MM.1S (cell line): ENCODE measurements around the gene GMPR2.

Experiments used
- DNase-seq: peaks from one replicate; pipeline ENCODE4 v3.0.0-alpha.2; 2015
- H2AFZ ChIP-seq: fragments of 300-600 bp; sonication (generic); 2 replicates; pipeline ENCODE4 v1.6.0; 2016; ENCODE audit warnings: antibody characterized with exemption, low read length
- H3F3A ChIP-seq: fragments of 300-600 bp; sonication (generic); 2 replicates; pipeline ENCODE4 v1.6.1; 2016; ENCODE audit warnings: mild to moderate bottlenecking, antibody characterized with exemption, low read length, moderate library complexity, mixed read lengths; ENCODE audit not compliant: insufficient read depth
- H3K27ac ChIP-seq: fragments of 300-600 bp; sonication (generic); 2 replicates; pipeline ENCODE4 v1.5.1; 2016; ENCODE audit warnings: mild to moderate bottlenecking, low read length
- H3K27me3 ChIP-seq: fragments of 300-600 bp; sonication (generic); replicated peaks from 2 replicates; pipeline ENCODE4 v1.6.0; 2016; ENCODE audit warnings: low read length; ENCODE audit not compliant: insufficient read depth
- H3K36me3 ChIP-seq: fragments of 300-600 bp; sonication (generic); replicated peaks from 2 replicates; pipeline ENCODE4 v1.6.1; 2016; ENCODE audit warnings: mild to moderate bottlenecking, low read length, mixed read lengths; ENCODE audit not compliant: insufficient read depth
- H3K4me1 ChIP-seq: fragments of 300-600 bp; sonication (generic); 2 replicates; pipeline ENCODE4 v1.6.1; 2016; ENCODE audit warnings: low read length, mixed read lengths
- H3K4me2 ChIP-seq: fragments of 300-600 bp; sonication (generic); 2 replicates; pipeline ENCODE4 v1.6.0; 2016; ENCODE audit warnings: low read depth, low read length
- H3K4me3 ChIP-seq: fragments of 300-600 bp; sonication (generic); 2 replicates; pipeline ENCODE4 v1.5.1; 2016; ENCODE audit warnings: low read length, mixed read lengths
- H3K79me2 ChIP-seq: fragments of 300-600 bp; sonication (generic); 2 replicates; pipeline ENCODE4 v1.6.1; 2016; ENCODE audit warnings: mixed run types, low read length, mixed read lengths
- H3K9ac ChIP-seq: fragments of 300-600 bp; sonication (generic); 2 replicates; pipeline ENCODE4 v1.6.1; 2016; ENCODE audit warnings: low read length, mixed read lengths
- H3K9me2 ChIP-seq: fragments of 300-600 bp; sonication (generic); replicated peaks from 2 replicates; pipeline ENCODE4 v1.6.1; 2016; ENCODE audit warnings: mild to moderate bottlenecking, low read length, mixed read lengths; ENCODE audit not compliant: insufficient read depth
- H3K9me3 ChIP-seq: fragments of 300-600 bp; sonication (generic); replicated peaks from 2 replicates; pipeline ENCODE4 v1.6.1; 2016; ENCODE audit warnings: mild to moderate bottlenecking, low read length, mixed read lengths; ENCODE audit not compliant: insufficient read depth
- H4K20me1 ChIP-seq: fragments of 300-600 bp; sonication (generic); 2 replicates; pipeline ENCODE4 v1.6.1; 2016; ENCODE audit warnings: mild to moderate bottlenecking, low read length, moderate library complexity, mixed read lengths; ENCODE audit not compliant: insufficient read depth
- EZH2 ChIP-seq: fragments of 300-600 bp; sonication (generic); optimal IDR thresholded peaks from 2 replicates; pipeline ENCODE3; 2017; ENCODE audit warnings: low read depth, mild to moderate bottlenecking, antibody characterized with exemption, low read length, mixed read lengths
- EZH2phosphoT487 ChIP-seq: fragments of 300-600 bp; sonication (generic); IDR thresholded peaks from 2 replicates; pipeline ENCODE4 v1.6.1; 2018; ENCODE audit warnings: antibody characterized with exemption, low read length
- TF ChIP-seq, protein P1 (sequence below): fragments of 300-600 bp; sonication (generic); IDR thresholded peaks from 2 replicates; pipeline ENCODE4 v1.5.1; 2016; ENCODE audit warnings: antibody characterized with exemption, low read length, mixed read lengths

GMPR2 gene

DNA sequence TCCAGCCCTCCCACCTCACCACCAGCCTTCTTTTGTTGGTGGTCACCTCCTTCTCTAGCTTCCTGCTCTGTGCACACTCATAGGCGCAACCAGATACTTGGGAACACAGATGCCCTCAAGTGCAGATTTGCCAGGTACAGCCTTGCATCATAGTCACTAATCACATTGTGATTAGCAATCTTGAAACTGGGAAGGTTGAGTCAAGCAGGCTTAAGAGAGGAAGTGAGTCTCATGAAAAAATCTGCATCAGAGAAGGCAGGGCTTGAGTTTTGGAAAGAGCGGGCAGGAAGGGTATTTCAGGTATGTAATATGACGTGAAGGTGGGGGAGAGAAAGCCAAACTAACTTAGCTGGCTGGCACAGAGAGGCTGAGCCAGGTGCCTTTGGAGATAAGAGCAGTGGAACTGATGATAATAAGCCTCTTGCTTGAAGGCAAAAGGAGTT lies 41.4 kb downstream of the GMPR2 start:
- Histone ChIP-seq H2AFZ (peak overlapping the region; percentile 31; the same call in 1 of the 2 replicates), H3K4me2 (peak overlapping the region; percentile 29; the same call in 1 of the 2 replicates)
- peak; percentile 23 for DNase-seq

DNA sequence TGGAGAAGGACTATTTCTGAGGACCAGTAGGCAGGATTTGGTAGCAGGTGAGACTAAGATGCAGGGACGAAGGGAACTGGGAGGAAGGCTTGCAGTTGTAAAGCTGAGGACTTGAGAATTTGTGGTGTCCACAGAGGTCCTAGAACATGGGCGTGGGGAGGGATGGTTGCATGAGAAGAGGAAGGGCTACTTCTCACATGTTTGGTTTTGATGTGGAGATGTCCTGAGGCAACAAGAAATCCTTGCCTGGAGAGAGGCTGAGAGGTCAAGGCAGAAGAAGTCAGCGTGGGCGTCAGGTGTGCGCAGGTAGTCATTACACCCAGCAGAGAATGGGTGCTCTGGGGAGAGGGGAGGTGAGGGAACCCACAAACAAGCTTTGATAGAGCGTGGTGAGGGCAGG lies 44.3 kb downstream of the GMPR2 start:
- Histone ChIP-seq H3K4me3 (no peak overlapping the region), H3K9ac (no peak overlapping the region), H3K27me3 (no peaks in the 10 kb centered on the region), H2AFZ (no peak overlapping the region), H3K27ac (no peak overlapping the region), H4K20me1 (no peaks in the 10 kb centered on the region), H3K36me3 (no peaks in the 10 kb centered on the region), H3K4me2 (no peak overlapping the region), H3K9me3 (no peaks in the 10 kb centered on the region), H3K9me2 (no peaks in the 10 kb centered on the region), H3F3A (0 out of 2 replicates have a peak, but pooled peaks cover 6% of the 10 kb centered on the region), H3K79me2 (no peaks in the 10 kb centered on the region), H3K4me1 (peaks cover 22% of the 10 kb centered on the region)
- no peak for DNase-seq
- TF ChIP-seq EZH2, result no peak
- TF ChIP-seq, protein P1, sequence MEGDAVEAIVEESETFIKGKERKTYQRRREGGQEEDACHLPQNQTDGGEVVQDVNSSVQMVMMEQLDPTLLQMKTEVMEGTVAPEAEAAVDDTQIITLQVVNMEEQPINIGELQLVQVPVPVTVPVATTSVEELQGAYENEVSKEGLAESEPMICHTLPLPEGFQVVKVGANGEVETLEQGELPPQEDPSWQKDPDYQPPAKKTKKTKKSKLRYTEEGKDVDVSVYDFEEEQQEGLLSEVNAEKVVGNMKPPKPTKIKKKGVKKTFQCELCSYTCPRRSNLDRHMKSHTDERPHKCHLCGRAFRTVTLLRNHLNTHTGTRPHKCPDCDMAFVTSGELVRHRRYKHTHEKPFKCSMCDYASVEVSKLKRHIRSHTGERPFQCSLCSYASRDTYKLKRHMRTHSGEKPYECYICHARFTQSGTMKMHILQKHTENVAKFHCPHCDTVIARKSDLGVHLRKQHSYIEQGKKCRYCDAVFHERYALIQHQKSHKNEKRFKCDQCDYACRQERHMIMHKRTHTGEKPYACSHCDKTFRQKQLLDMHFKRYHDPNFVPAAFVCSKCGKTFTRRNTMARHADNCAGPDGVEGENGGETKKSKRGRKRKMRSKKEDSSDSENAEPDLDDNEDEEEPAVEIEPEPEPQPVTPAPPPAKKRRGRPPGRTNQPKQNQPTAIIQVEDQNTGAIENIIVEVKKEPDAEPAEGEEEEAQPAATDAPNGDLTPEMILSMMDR, result no peak
- no peak for TF ChIP-seq EZH2phosphoT487

More for the DNA sequence above, 41.4 kb downstream of the GMPR2 start:
- Histone ChIP-seq H3K27ac (peak overlapping the region; percentile 68), H3K9ac (peak overlapping the region; percentile 16; the same call in 1 of the 2 replicates), H3F3A (0 out of 2 replicates have a peak, but pooled peaks cover 6% of the 10 kb centered on the region), H3K9me2 (no peaks in the 10 kb centered on the region), H3K27me3 (no peaks in the 10 kb centered on the region), H3K36me3 (no peaks in the 10 kb centered on the region), H3K4me3 (no peak overlapping the region), H3K9me3 (no peaks in the 10 kb centered on the region), H3K4me1 (peaks cover 23% of the 10 kb centered on the region), H3K79me2 (0 out of 2 replicates have a peak, but pooled peaks cover 5% of the 10 kb centered on the region), H4K20me1 (no peaks in the 10 kb centered on the region)
- TF ChIP-seq EZH2phosphoT487 (no peak), EZH2 (no peak)
- TF ChIP-seq, protein P1, result no peak

DNA sequence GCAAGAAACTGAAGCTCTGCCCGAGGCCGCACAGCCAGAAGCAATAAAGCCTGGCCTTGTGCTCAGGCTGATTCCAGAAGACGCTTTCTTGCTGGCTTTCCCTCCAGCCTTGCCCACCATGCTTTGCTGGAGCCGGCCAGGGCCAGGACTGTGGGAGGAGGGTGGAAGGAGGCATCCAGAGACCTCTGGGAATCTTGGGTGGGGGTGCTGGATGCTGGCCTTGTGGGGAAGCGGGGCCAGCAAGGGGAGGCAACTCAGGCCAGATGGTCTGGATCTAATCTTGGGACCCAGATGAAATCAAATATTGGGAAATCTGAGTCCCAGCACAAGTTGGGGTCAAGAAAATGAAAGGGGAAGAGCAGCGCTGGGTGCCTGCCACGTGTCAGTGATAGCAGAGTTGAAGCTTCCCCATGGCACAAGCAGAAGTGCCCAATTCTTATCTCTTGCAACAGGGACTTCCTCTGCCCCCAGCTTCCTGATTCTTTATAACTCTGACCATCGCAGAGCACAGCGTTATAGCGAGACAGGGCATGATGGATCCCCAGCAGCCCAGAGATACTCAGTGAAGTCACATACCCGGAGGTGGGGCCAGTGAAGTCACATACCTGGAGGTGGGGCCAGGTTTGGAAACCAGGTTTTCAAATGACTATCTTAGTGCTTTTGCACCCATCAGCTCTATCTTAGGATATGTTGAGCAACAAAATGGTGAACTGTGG lies 45.0 kb downstream of the GMPR2 start:
- TF ChIP-seq, protein P1, result no peak
- TF ChIP-seq EZH2, result no peak
- TF ChIP-seq EZH2phosphoT487, result no peak
- Histone ChIP-seq H3K9ac (no peak overlapping the region), H3K4me2 (no peak overlapping the region), H3K36me3 (no peaks in the 10 kb centered on the region), H4K20me1 (no peaks in the 10 kb centered on the region), H3K27me3 (no peaks in the 10 kb centered on the region), H3F3A (0 out of 2 replicates have a peak, but pooled peaks cover 6% of the 10 kb centered on the region), H3K9me3 (no peaks in the 10 kb centered on the region), H2AFZ (no peak overlapping the region), H3K27ac (no peak overlapping the region), H3K9me2 (no peaks in the 10 kb centered on the region), H3K4me3 (no peak overlapping the region), H3K4me1 (peaks cover 16% of the 10 kb centered on the region), H3K79me2 (no peaks in the 10 kb centered on the region)
- DNase-seq, result no peak
